ENCODE measurements around the gene BATF2.

DNA sequence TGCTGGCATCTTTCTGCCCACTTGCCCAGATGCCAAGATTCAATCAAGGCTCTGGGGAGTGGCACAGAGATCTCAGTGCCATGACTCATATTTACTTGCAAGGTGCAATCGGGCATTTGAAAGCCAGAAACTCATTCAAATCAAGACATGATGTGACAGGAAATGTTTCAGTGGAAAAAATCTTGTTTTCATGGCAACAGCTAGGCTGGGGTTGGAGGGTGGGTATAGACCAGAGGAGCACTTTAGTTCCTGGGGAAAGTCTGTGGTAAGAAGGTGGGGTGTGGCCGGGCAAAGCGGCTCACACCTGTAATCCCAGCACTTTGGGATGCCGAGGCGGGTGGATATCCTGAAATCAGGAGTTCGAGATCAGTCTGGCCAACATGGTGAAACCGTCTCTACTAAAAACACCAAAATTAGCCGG is 26.0 kb downstream of the BATF2 start:
- TF ChIP-seq, protein P1, sequence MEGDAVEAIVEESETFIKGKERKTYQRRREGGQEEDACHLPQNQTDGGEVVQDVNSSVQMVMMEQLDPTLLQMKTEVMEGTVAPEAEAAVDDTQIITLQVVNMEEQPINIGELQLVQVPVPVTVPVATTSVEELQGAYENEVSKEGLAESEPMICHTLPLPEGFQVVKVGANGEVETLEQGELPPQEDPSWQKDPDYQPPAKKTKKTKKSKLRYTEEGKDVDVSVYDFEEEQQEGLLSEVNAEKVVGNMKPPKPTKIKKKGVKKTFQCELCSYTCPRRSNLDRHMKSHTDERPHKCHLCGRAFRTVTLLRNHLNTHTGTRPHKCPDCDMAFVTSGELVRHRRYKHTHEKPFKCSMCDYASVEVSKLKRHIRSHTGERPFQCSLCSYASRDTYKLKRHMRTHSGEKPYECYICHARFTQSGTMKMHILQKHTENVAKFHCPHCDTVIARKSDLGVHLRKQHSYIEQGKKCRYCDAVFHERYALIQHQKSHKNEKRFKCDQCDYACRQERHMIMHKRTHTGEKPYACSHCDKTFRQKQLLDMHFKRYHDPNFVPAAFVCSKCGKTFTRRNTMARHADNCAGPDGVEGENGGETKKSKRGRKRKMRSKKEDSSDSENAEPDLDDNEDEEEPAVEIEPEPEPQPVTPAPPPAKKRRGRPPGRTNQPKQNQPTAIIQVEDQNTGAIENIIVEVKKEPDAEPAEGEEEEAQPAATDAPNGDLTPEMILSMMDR (conservative IDR thresholded peaks at IDR 0.05 in 1 of 2, IDR thresholded peaks at IDR 0.05 in 1 of 2; ENCODE audit: extremely low read depth in 1 of 2, insufficient read depth in 1 of 2, low read depth in 1 of 2, low read length in 2 of 2) = no peak
- TF ChIP-seq EZH2 (IDR thresholded peaks at IDR 0.05; ENCODE audit: borderline replicate concordance, low read length) = no peak

Data from mammary epithelial cell (primary cell).